Activated CD4-positive, alpha-beta T cell treated with anti-CD3 and anti-CD28 coated beads, Interleukin-2, amount 10 ng/mL, durations not matched to agents 7 days and 5 days (primary cell): ENCODE data around the gene ILDR1. TPM values are rescaled to one million over a fixed set of nuclear protein-coding genes. Genes with fewer than 3 reads are reported as not detected.
"Not testable (repeated sequence)": the region's sequence is repeated elsewhere in the genome, so short reads cannot be mapped to it uniquely, and the experiment has no call there.

Experiments used
- CTCF ChIA-PET: fragments of 350-600 bp; sonication (Branson Sonifier 250); formaldehyde crosslinking; loops from one replicate; lab custom pipeline; 2021; ENCODE audit warnings: antibody characterized with exemption; lab: Charles Lee
- POLR2A ChIA-PET: fragments of 350-600 bp; sonication (Branson Sonifier 250); formaldehyde crosslinking; loops from one replicate; lab custom pipeline; 2021; ENCODE audit warnings: antibody characterized with exemption; lab: Charles Lee
- DNase-seq: peaks from one replicate; pipeline ENCODE4 v3.0.0-alpha.2; 2020
- H3K27ac Mint-ChIP-seq: one replicate; pipeline ENCODE4 v1.8.0; 2021; ENCODE audit warnings: mild to moderate bottlenecking, moderate library complexity, mixed read lengths
- H3K27me3 Mint-ChIP-seq: one replicate; pipeline ENCODE4 v1.8.0; 2021; ENCODE audit warnings: mixed read lengths
- H3K36me3 Mint-ChIP-seq: one replicate; pipeline ENCODE4 v1.8.0; 2021; ENCODE audit warnings: low read depth, mixed read lengths
- H3K4me1 Mint-ChIP-seq: one replicate; pipeline ENCODE4 v1.8.0; 2021; ENCODE audit warnings: mixed read lengths
- H3K4me3 Mint-ChIP-seq: one replicate; pipeline ENCODE4 v1.8.0; 2021; ENCODE audit warnings: mild to moderate bottlenecking, moderate library complexity, mixed read lengths
- H3K9me3 Mint-ChIP-seq: one replicate; pipeline ENCODE4 v1.8.0; 2021; ENCODE audit warnings: mixed read lengths
- total RNA-seq, 2 experiments: library from RNA; stranded (reverse); gene quantifications; one replicate each; pipeline ENCODE4 v1.2.3, GENCODE V29; 2021

ILDR1 gene
- total RNA-seq, 2 experiments from 2014 or later = 0.17 TPM; not detected in 1

GRCh38 chr3:121956363-121956762 lies 65.7 kb downstream of the ILDR1 start:
- Mint-ChIP-seq H3K4me3 (no peak overlapping the region), H3K4me1 (no peaks in the 10 kb centered on the region), H3K9me3 (peaks cover 6% of the 10 kb centered on the region), H3K27ac (no peak overlapping the region), H3K27me3 (no peaks in the 10 kb centered on the region), H3K36me3 (peaks cover 13% of the 10 kb centered on the region)
- ChIA-PET CTCF (no interaction called here), POLR2A (no interaction called here)
- DNase-seq = no peak

- CTCF ChIA-PET = interaction anchor here (0.9 kb wide), 1 partner anchor 11 kb away, joined by 4 read pairs; no protein-coding TSS in a partner anchor
- Mint-ChIP-seq H3K27ac (no peak overlapping the region), H3K27me3 (no peaks in the 10 kb centered on the region), H3K9me3 (peaks cover 14% of the 10 kb centered on the region), H3K36me3 (peaks cover 16% of the 10 kb centered on the region), H3K4me1 (no peaks in the 10 kb centered on the region), H3K4me3 (no peak overlapping the region)
- no peak for DNase-seq
- POLR2A ChIA-PET = no interaction called here
Observed at GRCh38 chr3:121951291-121951919, 70.6 kb downstream of the ILDR1 start.

- H3K27me3 Mint-ChIP-seq = no peaks in the 10 kb centered on the region
- no peak for DNase-seq
- H3K9me3 Mint-ChIP-seq = peaks cover 11% of the 10 kb centered on the region
- ChIA-PET CTCF (interaction anchor here (1.1 to 1.2 kb wide), 2 partner anchors 28 to 33 kb away, joined by 3 read pairs; no protein-coding TSS in a partner anchor), POLR2A (no interaction called here)
- peaks cover 13% of the 10 kb centered on the region for H3K36me3 Mint-ChIP-seq
- H3K4me1 Mint-ChIP-seq = no peaks in the 10 kb centered on the region
- no peak overlapping the region for H3K27ac Mint-ChIP-seq
- no peak overlapping the region for H3K4me3 Mint-ChIP-seq
Observed at GRCh38 chr3:121948641-121949040, 73.4 kb downstream of the ILDR1 start.

GRCh38 chr3:121943431-121943830 lies 78.6 kb downstream of the ILDR1 start:
- H3K36me3 Mint-ChIP-seq = peaks cover 6% of the 10 kb centered on the region
- ChIA-PET CTCF (interaction anchor here (0.5 kb wide), 1 partner anchor 66 kb away, joined by 4 read pairs; no protein-coding TSS in a partner anchor), POLR2A (no interaction called here)
- H3K27ac Mint-ChIP-seq = no peak overlapping the region
- DNase-seq = no peak
- no peak overlapping the region for H3K4me3 Mint-ChIP-seq
- no peaks in the 10 kb centered on the region for H3K4me1 Mint-ChIP-seq
- H3K9me3 Mint-ChIP-seq = no peaks in the 10 kb centered on the region
- H3K27me3 Mint-ChIP-seq = no peaks in the 10 kb centered on the region

- H3K27me3 Mint-ChIP-seq = no peaks in the 10 kb centered on the region
- no peak overlapping the region for H3K4me3 Mint-ChIP-seq
- POLR2A ChIA-PET = no interaction called here
- H3K4me1 Mint-ChIP-seq = no peaks in the 10 kb centered on the region
- CTCF ChIA-PET = no interaction called here
- no peaks in the 10 kb centered on the region for H3K9me3 Mint-ChIP-seq
- H3K36me3 Mint-ChIP-seq = peaks cover 7% of the 10 kb centered on the region
- no peak overlapping the region for H3K27ac Mint-ChIP-seq
- DNase-seq = no peak
Observed at GRCh38 chr3:121942116-121942786, 79.8 kb downstream of the ILDR1 start.

GRCh38 chr3:121941592-121941991 lies 80.5 kb downstream of the ILDR1 start:
- no peaks in the 10 kb centered on the region for H3K27me3 Mint-ChIP-seq
- no peaks in the 10 kb centered on the region for H3K9me3 Mint-ChIP-seq
- POLR2A ChIA-PET = no interaction called here
- CTCF ChIA-PET = no interaction called here
- peaks cover 7% of the 10 kb centered on the region for H3K36me3 Mint-ChIP-seq
- no peaks in the 10 kb centered on the region for H3K4me1 Mint-ChIP-seq
- DNase-seq = no peak
- no peak overlapping the region for H3K27ac Mint-ChIP-seq
- H3K4me3 Mint-ChIP-seq = no peak overlapping the region

GRCh38 chr3:121938141-121938855 lies 83.7 kb downstream of the ILDR1 start:
- H3K27me3 Mint-ChIP-seq, H3K36me3 Mint-ChIP-seq, CTCF ChIA-PET, POLR2A ChIA-PET, H3K27ac Mint-ChIP-seq, H3K4me1 Mint-ChIP-seq, H3K4me3 Mint-ChIP-seq, DNase-seq, H3K9me3 Mint-ChIP-seq: not testable (repeated sequence)

Other genes starting within 250 kb of the ILDR1 start
- 10 to 100 TPM; 28.4 to 34.0 TPM for gene IQCB1, start 187.2 kb downstream of the ILDR1 start, total RNA-seq
- gene EAF2, start 187.0 kb downstream of the ILDR1 start, total RNA-seq = 10 to 100 TPM in 1 of 2 experiments, 1 to 10 TPM in 1; 9.4 to 11.7 TPM
- gene SLC15A2, start 127.8 kb downstream of the ILDR1 start, total RNA-seq = 1 to 10 TPM; 2.2 TPM
- gene CD86, start 33.1 kb upstream of the ILDR1 start, total RNA-seq = 1 to 10 TPM; 1.9 to 2.5 TPM
- under 1 TPM in 1 of 2 experiments, not detected in 1; 0.06 TPM for gene CASR, start 161.4 kb upstream of the ILDR1 start, total RNA-seq